OCI-LY7 (cell line): ENCODE measurements around the gene SCNN1B.

Experiments
- EZH2phosphoT487 ChIP-seq: fragments of 200-600 bp; sonication (generic); IDR thresholded peaks from 2 replicates; pipeline ENCODE4 v1.6.1; 2018; ENCODE audit warnings: low read depth, borderline replicate concordance, mild to moderate bottlenecking, mixed run types, antibody characterized with exemption, low read length, moderate library complexity, mixed read lengths
- TF ChIP-seq, protein P1 (sequence below): fragments of 200-600 bp; sonication (generic); conservative IDR thresholded peaks from 2 replicates; pipeline ENCODE4 v1.5.1; 2014; ENCODE audit warnings: mild to moderate bottlenecking, antibody characterized with exemption, low read length, moderate library complexity, mixed read lengths

DNA sequence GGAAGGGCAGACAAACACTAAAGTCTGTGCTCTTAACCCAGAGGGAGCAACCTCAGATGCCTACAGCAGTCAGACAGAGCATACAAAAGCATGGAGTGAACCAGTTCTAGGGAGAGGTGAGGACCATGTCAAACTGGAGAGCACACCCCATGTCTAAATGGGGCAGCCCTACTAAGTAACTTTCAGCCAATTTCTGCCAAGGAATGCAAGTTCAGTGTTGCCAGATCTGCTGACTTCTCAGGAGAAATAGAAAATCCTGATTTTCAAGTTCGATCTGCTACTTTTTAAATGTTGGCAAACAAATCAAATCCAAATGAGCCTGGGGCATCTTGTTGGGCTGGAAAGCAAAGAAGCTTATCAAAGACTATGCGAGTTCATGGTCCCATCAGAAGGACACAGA lies 17.5 kb upstream of the SCNN1B start:
- TF ChIP-seq, protein P1, sequence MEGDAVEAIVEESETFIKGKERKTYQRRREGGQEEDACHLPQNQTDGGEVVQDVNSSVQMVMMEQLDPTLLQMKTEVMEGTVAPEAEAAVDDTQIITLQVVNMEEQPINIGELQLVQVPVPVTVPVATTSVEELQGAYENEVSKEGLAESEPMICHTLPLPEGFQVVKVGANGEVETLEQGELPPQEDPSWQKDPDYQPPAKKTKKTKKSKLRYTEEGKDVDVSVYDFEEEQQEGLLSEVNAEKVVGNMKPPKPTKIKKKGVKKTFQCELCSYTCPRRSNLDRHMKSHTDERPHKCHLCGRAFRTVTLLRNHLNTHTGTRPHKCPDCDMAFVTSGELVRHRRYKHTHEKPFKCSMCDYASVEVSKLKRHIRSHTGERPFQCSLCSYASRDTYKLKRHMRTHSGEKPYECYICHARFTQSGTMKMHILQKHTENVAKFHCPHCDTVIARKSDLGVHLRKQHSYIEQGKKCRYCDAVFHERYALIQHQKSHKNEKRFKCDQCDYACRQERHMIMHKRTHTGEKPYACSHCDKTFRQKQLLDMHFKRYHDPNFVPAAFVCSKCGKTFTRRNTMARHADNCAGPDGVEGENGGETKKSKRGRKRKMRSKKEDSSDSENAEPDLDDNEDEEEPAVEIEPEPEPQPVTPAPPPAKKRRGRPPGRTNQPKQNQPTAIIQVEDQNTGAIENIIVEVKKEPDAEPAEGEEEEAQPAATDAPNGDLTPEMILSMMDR = no peak
- no peak for TF ChIP-seq EZH2phosphoT487
